ENCODE results near the gene DNAJB1. TPM values are rescaled to one million over a fixed set of nuclear protein-coding genes. Genes with fewer than 3 reads are reported as not detected.

The DNAJB1 gene
- total RNA-seq, 4 donors from 2014 or later: 67.5 to 669 (median 116) TPM

Small RNAs within 50 kb of the gene (small RNA-seq; reads per million reads assigned to genes)
- gene SNRPGP15: not detected

Other genes starting within 250 kb of the DNAJB1 start
- gene ADGRE5, start 137.0 kb downstream of the DNAJB1 start, total RNA-seq: 100 to 1,000 TPM in 1 of 4 donors, 10 to 100 TPM in 3; 38.1 to 106 (median 62.8) TPM
- 100 to 1,000 TPM in 1 of 4 donors, 10 to 100 TPM in 3; 68.4 to 139 (median 76.3) TPM for gene DDX39A, start 99.1 kb downstream of the DNAJB1 start, total RNA-seq
- gene PKN1, start 85.1 kb downstream of the DNAJB1 start, total RNA-seq: 100 to 1,000 TPM in 1 of 4 donors, 10 to 100 TPM in 3; 47.3 to 104 (median 85.0) TPM
- gene PTGER1, start 43.0 kb downstream of the DNAJB1 start, total RNA-seq: not detected
- 10 to 100 TPM; 47.0 to 77.6 (median 59.0) TPM for gene GIPC1, start 22.3 kb downstream of the DNAJB1 start, total RNA-seq
- gene TECR, start 11.2 kb upstream of the DNAJB1 start, total RNA-seq: 10 to 100 TPM; 32.9 to 58.1 (median 46.8) TPM
- gene NDUFB7, start 53.7 kb upstream of the DNAJB1 start, total RNA-seq: 100 to 1,000 TPM; 194 to 357 (median 322) TPM
- under 1 TPM in 1 of 4 donors, not detected in 3; 0.19 TPM for gene CLEC17A, start 64.7 kb upstream of the DNAJB1 start, total RNA-seq
- 1 to 10 TPM in 1 of 4 donors, under 1 TPM in 1, not detected in 2; 0.24 to 7.1 TPM for gene ADGRE3, start 156.4 kb upstream of the DNAJB1 start, total RNA-seq
- gene ZNF333, start 171.7 kb upstream of the DNAJB1 start, total RNA-seq: 10 to 100 TPM; 13.0 to 35.2 (median 25.0) TPM

Data from omental fat pad (tissue), 4 donors.